Measurements from ENCODE around the gene METRNL.

DNA sequence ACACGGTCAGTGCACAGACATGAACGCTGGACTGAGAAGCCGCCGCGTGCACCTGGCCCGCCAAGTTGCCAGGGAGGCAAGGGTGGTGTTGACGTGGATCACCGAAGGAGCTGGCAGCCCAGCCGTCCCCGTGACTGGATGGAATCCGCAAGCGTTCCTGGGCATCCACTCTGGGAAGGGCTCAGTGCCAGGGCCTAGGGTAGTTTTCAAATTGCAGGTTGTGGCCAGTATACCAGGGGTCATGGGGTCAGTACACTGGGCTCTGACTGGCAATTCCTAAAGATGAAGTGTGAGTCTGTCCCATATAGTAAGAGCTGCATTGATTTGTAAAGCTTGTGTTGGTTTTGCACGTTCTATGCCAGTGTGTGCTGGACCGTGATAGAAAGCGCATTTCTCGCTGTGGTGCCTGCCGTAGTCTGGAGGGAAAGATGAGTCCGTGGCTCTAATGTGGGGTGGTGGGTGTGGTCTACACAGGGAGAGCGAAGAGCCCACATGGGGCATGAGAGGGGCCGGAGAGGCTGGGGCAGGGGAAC, 21.1 kb upstream of the METRNL start:
- TF ChIP-seq EZH2 (optimal IDR thresholded peaks at IDR 0.05; ENCODE audit: low read depth, low read length) (no peak), CTCF (IDR thresholded peaks at IDR 0.05; ENCODE audit: low read length) (no peak), EZH2phosphoT487 (IDR thresholded peaks at IDR 0.05; ENCODE audit: low read length) (no peak)

Measured in MM.1S (cell line).